Heart left ventricle (tissue), 16 donors: Measurements from ENCODE around the gene ATP1A2. TPM values are rescaled to one million over a fixed set of nuclear protein-coding genes. Genes with fewer than 3 reads are reported as not detected.

Source experiments
- ATAC-seq, 4 donors: fragments of 200-7000 bp; cut with Tn5 transposase; one replicate each; pipeline ENCODE4 v1.9.1; 2020 to 2022; ENCODE audit warnings: moderate library complexity in 4 of 4, mild to moderate bottlenecking in 3 of 4, moderate number of reproducible peaks in 1 of 4
- DNase-seq, 5 donors: peaks; one replicate each; pipeline ENCODE4 v3.0.0-alpha.2; 2020
- H3K27ac ChIP-seq, 12 donors: fragments of 200-600 bp; sonication (generic) in 4 of 12; one replicate each; pipeline versions ENCODE4 v1.5.0 to v1.8.0; 2016 to 2022; ENCODE audit warnings: mild to moderate bottlenecking in 2 of 12
- H3K27me3 ChIP-seq, 9 donors: fragments of 200-600 bp; sonication (generic) in 2 of 9; one replicate each; pipeline versions ENCODE4 v1.5.1 to v1.8.0; 2016 to 2022; ENCODE audit warnings: mild to moderate bottlenecking in 3 of 9
- H3K36me3 ChIP-seq, 9 donors: fragments of 200-600 bp; sonication (generic) in 2 of 9; one replicate each; pipeline versions ENCODE4 v1.5.0 to v1.8.0; 2018 to 2022; ENCODE audit warnings: mild to moderate bottlenecking in 2 of 9
- H3K4me1 ChIP-seq, 12 donors: fragments of 200-600 bp; sonication (generic) in 4 of 12; one replicate each; pipeline versions ENCODE4 v1.5.0 to v1.8.0; 2016 to 2022; ENCODE audit warnings: mild to moderate bottlenecking in 3 of 12
- H3K4me3 ChIP-seq, 12 donors: fragments of 200-600 bp; sonication (generic) in 4 of 12; one replicate each; pipeline versions ENCODE4 v1.5.0 to v1.8.0; 2017 to 2022; ENCODE audit warnings: mild to moderate bottlenecking in 9 of 12, moderate library complexity in 4 of 12
- H3K9me3 ChIP-seq, 12 donors: fragments of 200-600 bp; sonication (generic) in 4 of 12; one replicate each; pipeline versions ENCODE4 v1.5.0 to v1.8.0; 2016 to 2022; ENCODE audit warnings: mild to moderate bottlenecking in 1 of 12
- CTCF ChIP-seq, 12 donors: fragments of 200-600 bp; sonication (generic) in 4 of 12; IDR thresholded peaks; one replicate each; pipeline versions ENCODE4 v1.5.0 to v1.8.0; 2018 to 2022; ENCODE audit warnings: antibody characterized with exemption in 12 of 12, mild to moderate bottlenecking in 5 of 12
- POLR2A ChIP-seq, 2 donors: fragments of 450-650 bp; IDR thresholded peaks; one replicate each; pipeline ENCODE4 v1.6.1; 2017; ENCODE audit warnings: antibody characterized with exemption in 2 of 2, mild to moderate bottlenecking in 2 of 2, moderate library complexity in 2 of 2
- WGBS, 4 donors: extraction: QIAGEN DNeasy Blood & Tissue Kit in 2 of 4; methylation state at CpG; one replicate each; pipeline versions ENCODE4 v1.1.5 to v1.1.7; 2013 to 2018; 5-methylcytosine and 5-hydroxymethylcytosine counted together
- intact Hi-C, 10 donors: fragments of 100-400 bp; cut with DNase I; formaldehyde crosslinking; loops; one replicate each; pipeline versions ENCODE4 v1.11.1 to v1.14.2; 2022
- polyA plus RNA-seq, 2 donors: library from polyadenylated mRNA; stranded (reverse); fragments of 200-250 nt; gene quantifications; one replicate each; pipeline ENCODE4 v1.2.3, GENCODE V29; 2013
- total RNA-seq, 9 donors: library from RNA; depleted of rRNA in 2 of 9; stranded (reverse); fragments of >200 nt in 2 of 9; fragmentation: NEBNext Ultra II Directional in 3 of 9; extraction: Animal tissue kit (Norgen Biotek cat#: 25700) in 3 of 9; gene quantifications; one replicate each; pipeline versions ENCODE4 v1.1.0 to v1.2.4, GENCODE V29; 2016 to 2023
- donor health status: ischemic (EF 13 %, LVEDD 7.1; RV severe dilation, severe dysfunction).
- donor health status: healthy with polysubstance abuse.
- donor health status: DM: no; HTN: yes; CAD: no.
- donor health status: DM: no; HTN: no; CAD: no.
- donor health status: ischemic (EF 25% LVEDD 6.9; RV normal size, moderate dysfunction).
- donor health status: ischemic (EF 25% LVEDD 5.7; RV mildly dilated, moderate dysfunction).
- donor health status: healthy.
- donor health status: DM: yes; HTN: yes; CAD: no.
- donor health status: ischemic (EF 35%, LVEDD 5.7; RV mildly dilated, moderate dysfunction).
- donor health status: nonischemic (EF 11% LVEDD 7.7; RV severe dilation, severe dysfunction).
- donor health status: DM: yes; HTN: yes; CAD: no.
- donor health status: PGD.
- donor health status: ischemic (EF 29% LVEDD 5.4; RV normal size, mild dysfunction).
- donor health status: nonischemic (EF 23%, LVEDD 6.1; RV moderate dilation, normal function).

Gene ATP1A2
- total and polyA plus RNA-seq, 11 donors = 29.5 to 393 (median 255) TPM

DNA sequence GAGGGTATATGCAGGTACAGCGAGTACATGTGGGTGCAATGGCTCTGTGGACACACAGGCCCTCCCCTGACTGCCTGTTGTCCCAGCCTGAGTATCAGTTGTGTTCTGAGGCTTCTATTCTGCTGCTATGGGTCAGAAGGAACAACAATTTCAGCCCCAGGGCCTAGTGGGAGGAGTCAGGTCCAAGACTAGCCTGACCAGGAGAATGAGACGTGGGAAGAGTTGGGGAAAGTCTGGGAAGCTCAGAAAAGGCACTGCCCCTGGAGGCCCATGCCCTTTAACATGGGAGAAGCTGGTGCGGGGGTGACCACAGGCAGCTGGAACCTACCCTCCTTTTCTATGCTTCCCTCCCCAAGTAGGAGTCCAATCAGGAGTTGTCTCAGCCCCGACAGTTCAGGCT, 24.8 kb upstream of the ATP1A2 start:
- H3K27me3 ChIP-seq = no peaks in the 10 kb centered on the region
- TF ChIP-seq CTCF (IDR thresholded peaks at IDR 0.05) = no peak
- no peak for TF ChIP-seq POLR2A (IDR thresholded peaks at IDR 0.05)
- ATAC-seq (no peak), DNase-seq (no peak)
- intact Hi-C loops = loop anchor here in 1 of 10 donors (10.0 kb wide), 1 partner anchor 284 kb away; no protein-coding TSS in a partner anchor
- WGBS, 4 donors = 83 to 94% (median 86%) methylated on average over 4 of the region's 4 CpGs
- no peak overlapping the region for H3K4me3 ChIP-seq
- peaks cover 0 to 7% (median 0%) of the 10 kb centered on the region in 12 donors for H3K4me1 ChIP-seq
- no peak overlapping the region for H3K27ac ChIP-seq
- peaks cover 0 to 54% (median 24%) of the 10 kb centered on the region in 9 donors for H3K36me3 ChIP-seq
- H3K9me3 ChIP-seq = no peaks in the 10 kb centered on the region

GRCh38 chr1:160091666-160092223, 23.8 kb upstream of the ATP1A2 start:
- 92 to 96% (median 94%) methylated on average over 5 of the region's 5 CpGs for WGBS, 4 donors
- Histone ChIP-seq H3K4me3 (no peak overlapping the region), H3K27ac (no peak overlapping the region), H3K9me3 (no peaks in the 10 kb centered on the region), H3K27me3 (no peaks in the 10 kb centered on the region), H3K4me1 (peaks cover 0 to 11% (median under 1%) of the 10 kb centered on the region in 12 donors), H3K36me3 (peaks cover 0 to 54% (median 24%) of the 10 kb centered on the region in 9 donors)
- DNase-seq (no peak), ATAC-seq (no peak)
- intact Hi-C loops = loop anchor here in 1 of 10 donors (10.0 kb wide), 1 partner anchor 283 kb away; no protein-coding TSS in a partner anchor
- no peak for TF ChIP-seq POLR2A (IDR thresholded peaks at IDR 0.05)
- no peak for TF ChIP-seq CTCF (IDR thresholded peaks at IDR 0.05)

GRCh38 chr1:160092366-160093068, 23.0 kb upstream of the ATP1A2 start:
- H3K9me3 ChIP-seq = no peaks in the 10 kb centered on the region
- H3K27me3 ChIP-seq = no peaks in the 10 kb centered on the region
- peaks cover 1 to 18% (median 7%) of the 10 kb centered on the region in 12 donors for H3K4me1 ChIP-seq
- TF ChIP-seq CTCF (IDR thresholded peaks at IDR 0.05) (no peak), POLR2A (IDR thresholded peaks at IDR 0.05) (no peak)
- intact Hi-C loops = loop anchor here in 1 of 10 donors (10.0 kb wide), 1 partner anchor 282 kb away; no protein-coding TSS in a partner anchor
- ATAC-seq (peak in 1 of 4 donors; percentile 1), DNase-seq (no peak)
- H3K4me3 ChIP-seq = no peak overlapping the region
- H3K36me3 ChIP-seq = peaks cover 0 to 54% (median 24%) of the 10 kb centered on the region in 9 donors
- no peak overlapping the region for H3K27ac ChIP-seq
- WGBS, 4 donors = 94 to 97% (median 95%) methylated on average over 24 to 32 of the region's 32 CpGs

- no peak overlapping the region for H3K4me3 ChIP-seq
- ATAC-seq (no peak), DNase-seq (no peak)
- 70 to 84% (median 80%) methylated on average over 7 to 9 of the region's 9 CpGs for WGBS, 4 donors
- H3K27me3 ChIP-seq = no peaks in the 10 kb centered on the region
- H3K9me3 ChIP-seq = no peaks in the 10 kb centered on the region
- no peak overlapping the region for H3K27ac ChIP-seq
- intact Hi-C loops = loop anchor here in 1 of 10 donors (10.0 kb wide), 1 partner anchor 282 kb away; no protein-coding TSS in a partner anchor
- TF ChIP-seq POLR2A (IDR thresholded peaks at IDR 0.05) = no peak
- TF ChIP-seq CTCF (IDR thresholded peaks at IDR 0.05) = no peak
- peaks cover 7 to 23% (median 12%) of the 10 kb centered on the region in 12 donors for H3K4me1 ChIP-seq
- H3K36me3 ChIP-seq = peaks cover 0 to 54% (median 24%) of the 10 kb centered on the region in 9 donors
These were observed 22.5 kb upstream of the ATP1A2 start for GRCh38 chr1:160093069-160093395.
